Tibial nerve (tissue), 4 donors: ENCODE data around the gene PTPRE. TPM values are rescaled to one million over a fixed set of nuclear protein-coding genes. Genes with fewer than 3 reads are reported as not detected.

Experiments
- DNase-seq, 2 donors: peaks; one replicate each; pipeline ENCODE4 v3.0.0-alpha.2; 2019; ENCODE audit warnings: low spot score in 2 of 2
- H3K27ac ChIP-seq, 4 donors: fragments of 200-600 bp; sonication (generic) in 3 of 4; one replicate each; pipeline ENCODE4 v1.5.1; 2017 to 2019; ENCODE audit warnings: mild to moderate bottlenecking in 1 of 4
- H3K27me3 ChIP-seq, 2 donors: fragments of 200-600 bp; sonication (generic) in 1 of 2; one replicate each; pipeline versions ENCODE4 v1.5.1 to v1.6.0; 2017 to 2019
- H3K36me3 ChIP-seq, 3 donors: fragments of 200-600 bp; sonication (generic); one replicate each; pipeline ENCODE4 v1.5.1; 2018 to 2019
- H3K4me1 ChIP-seq, 4 donors: fragments of 200-600 bp; sonication (generic) in 3 of 4; one replicate each; pipeline ENCODE4 v1.5.1; 2017 to 2019
- H3K4me3 ChIP-seq, 4 donors: fragments of 200-600 bp; sonication (generic) in 3 of 4; one replicate each; pipeline ENCODE4 v1.5.1; 2017 to 2019; ENCODE audit warnings: mild to moderate bottlenecking in 1 of 4, moderate library complexity in 1 of 4
- H3K9me3 ChIP-seq, 4 donors: fragments of 200-600 bp; sonication (generic) in 3 of 4; one replicate each; pipeline ENCODE4 v1.5.1; 2017 to 2019
- EP300 ChIP-seq, 2 donors: sonication (generic); formaldehyde crosslinking; IDR thresholded peaks; one replicate each; pipeline ENCODE4 v1.6.1; 2017; ENCODE audit warnings: antibody characterized with exemption in 2 of 2, mild to moderate bottlenecking in 1 of 2
- POLR2A ChIP-seq, 2 donors: fragments of 450-650 bp; IDR thresholded peaks; one replicate each; pipeline ENCODE4 v1.6.1; 2017; ENCODE audit warnings: antibody characterized with exemption in 2 of 2, mild to moderate bottlenecking in 2 of 2, moderate library complexity in 2 of 2
- WGBS, 2 donors: methylation state at CpG; one replicate each; pipeline ENCODE4 v1.1.5; 2018; 5-methylcytosine and 5-hydroxymethylcytosine counted together
- total RNA-seq, 4 donors: library from RNA; depleted of rRNA; stranded (reverse); fragments of >200 nt; gene quantifications; one replicate each; pipeline ENCODE4 v1.1.0, GENCODE V29; 2016
- TF ChIP-seq, protein P1 (sequence below), 5 experiments: fragments of 200-600 bp in 3 of 5; fragments of 450-650 bp in 2 of 5; sonication (generic) in 3 of 5; IDR thresholded peaks; one replicate each; pipeline ENCODE4 v1.5.1; 2016 to 2019; ENCODE audit warnings: antibody characterized with exemption in 5 of 5, mild to moderate bottlenecking in 3 of 5, moderate library complexity in 2 of 5

The PTPRE gene
- total RNA-seq, 4 donors from 2014 or later, result 19.0 to 38.1 (median 25.8) TPM

DNA sequence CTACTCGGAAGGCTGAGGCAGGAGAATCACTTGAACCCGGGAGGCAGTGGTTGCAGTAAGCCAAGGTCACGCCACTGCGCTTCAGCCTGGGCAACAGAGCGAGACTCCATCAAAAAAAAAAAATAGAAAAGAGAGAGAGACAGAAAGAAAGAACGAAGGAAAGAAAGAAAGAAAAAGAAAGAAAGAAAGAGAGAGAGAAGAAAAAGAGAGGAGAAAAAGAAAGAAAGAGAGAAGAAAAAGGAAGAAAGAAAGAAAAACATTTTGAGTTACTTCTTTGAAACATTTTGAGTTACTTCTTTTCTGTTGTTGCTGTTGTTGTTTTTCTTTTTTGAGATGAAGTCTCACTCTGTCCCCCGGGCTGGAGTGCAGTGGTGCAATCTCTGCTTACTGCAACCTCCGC is 221.7 kb downstream of the PTPRE start:
- Histone ChIP-seq H3K4me3 (no peak overlapping the region), H3K36me3 (no peaks in the 10 kb centered on the region), H3K27me3 (peaks cover 0 to 23% of the 10 kb centered on the region in 2 donors), H3K9me3 (no peaks in the 10 kb centered on the region), H3K27ac (no peak overlapping the region), H3K4me1 (peaks cover 0 to 22% (median 12%) of the 10 kb centered on the region in 4 donors)
- DNase-seq, result no peak
- 82 to 88% methylated on average over 8 of the region's 8 CpGs for WGBS, 2 donors
- TF ChIP-seq POLR2A (IDR thresholded peaks at IDR 0.05) (no peak), EP300 (IDR thresholded peaks at IDR 0.05) (no peak)
- TF ChIP-seq, protein P1, sequence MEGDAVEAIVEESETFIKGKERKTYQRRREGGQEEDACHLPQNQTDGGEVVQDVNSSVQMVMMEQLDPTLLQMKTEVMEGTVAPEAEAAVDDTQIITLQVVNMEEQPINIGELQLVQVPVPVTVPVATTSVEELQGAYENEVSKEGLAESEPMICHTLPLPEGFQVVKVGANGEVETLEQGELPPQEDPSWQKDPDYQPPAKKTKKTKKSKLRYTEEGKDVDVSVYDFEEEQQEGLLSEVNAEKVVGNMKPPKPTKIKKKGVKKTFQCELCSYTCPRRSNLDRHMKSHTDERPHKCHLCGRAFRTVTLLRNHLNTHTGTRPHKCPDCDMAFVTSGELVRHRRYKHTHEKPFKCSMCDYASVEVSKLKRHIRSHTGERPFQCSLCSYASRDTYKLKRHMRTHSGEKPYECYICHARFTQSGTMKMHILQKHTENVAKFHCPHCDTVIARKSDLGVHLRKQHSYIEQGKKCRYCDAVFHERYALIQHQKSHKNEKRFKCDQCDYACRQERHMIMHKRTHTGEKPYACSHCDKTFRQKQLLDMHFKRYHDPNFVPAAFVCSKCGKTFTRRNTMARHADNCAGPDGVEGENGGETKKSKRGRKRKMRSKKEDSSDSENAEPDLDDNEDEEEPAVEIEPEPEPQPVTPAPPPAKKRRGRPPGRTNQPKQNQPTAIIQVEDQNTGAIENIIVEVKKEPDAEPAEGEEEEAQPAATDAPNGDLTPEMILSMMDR (IDR thresholded peaks at IDR 0.05), result no peak

DNA sequence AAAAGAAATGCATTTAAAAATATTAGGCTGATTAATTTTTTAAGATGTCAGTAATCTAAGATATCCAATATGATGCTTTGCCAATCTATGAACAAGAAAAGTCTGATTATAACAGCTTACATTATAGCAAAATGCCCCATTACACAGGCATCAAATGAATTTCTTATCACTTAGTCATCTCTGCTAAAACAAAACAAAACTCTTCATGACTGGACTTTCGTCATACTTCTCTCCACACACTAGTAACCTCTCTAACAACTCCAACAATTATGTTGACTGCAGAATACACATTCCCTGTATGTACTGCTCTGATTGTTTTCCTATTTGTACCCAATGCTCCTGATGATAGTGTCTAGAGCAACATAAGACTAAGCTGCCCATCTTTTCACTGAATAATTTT is 223.1 kb downstream of the PTPRE start:
- no peak overlapping the region for H3K27ac ChIP-seq
- 54 to 74% methylated on average over 1 of the region's 1 CpG for WGBS, 2 donors
- H3K9me3 ChIP-seq, result no peaks in the 10 kb centered on the region
- TF ChIP-seq POLR2A (IDR thresholded peaks at IDR 0.05) (no peak), EP300 (IDR thresholded peaks at IDR 0.05) (no peak)
- H3K4me3 ChIP-seq, result no peak overlapping the region
- peaks cover 0 to 18% (median 11%) of the 10 kb centered on the region in 4 donors for H3K4me1 ChIP-seq
- no peaks in the 10 kb centered on the region for H3K36me3 ChIP-seq
- H3K27me3 ChIP-seq, result peaks cover 0 to 9% of the 10 kb centered on the region in 2 donors
- no peak for DNase-seq

Other genes starting within 250 kb of the PTPRE start
- gene FOXI2, start 169.9 kb upstream of the PTPRE start, total RNA-seq, result under 1 TPM in 2 of 4 donors, not detected in 2; 0.59 to 0.87 TPM
- gene CLRN3, start 14.2 kb upstream of the PTPRE start, total RNA-seq, result not detected
- 1 to 10 TPM in 3 of 4 donors, under 1 TPM in 1; under 0.01 to 6.9 (median 3.4) TPM for gene MKI67, start 219.3 kb downstream of the PTPRE start, total RNA-seq